Erythroblast (primary cell): ENCODE measurements around the gene GALNT9.

Experiments used
- GATA1 ChIP-seq: IDR thresholded peaks from 2 replicates; pipeline ENCODE4 v1.6.1; 2011; ENCODE audit warnings: low read depth, mild to moderate bottlenecking, control low read depth, low read length, moderate library complexity
- POLR2A ChIP-seq: IDR thresholded peaks from 2 replicates; pipeline ENCODE4 v1.6.1; 2011; ENCODE audit warnings: mild to moderate bottlenecking, low read length

- TF ChIP-seq POLR2A (no peak), GATA1 (no peak)
These were observed 160.9 kb downstream of the GALNT9 start for GRCh38 chr12:132168311-132169031.
